DMS53 (cell line): ENCODE results near the gene GPR162.

Source experiments
- DNase-seq: peaks from one replicate; lab custom pipeline; 2025; lab: John Stamatoyannopoulos, UW

The GPR162 gene

DNA sequence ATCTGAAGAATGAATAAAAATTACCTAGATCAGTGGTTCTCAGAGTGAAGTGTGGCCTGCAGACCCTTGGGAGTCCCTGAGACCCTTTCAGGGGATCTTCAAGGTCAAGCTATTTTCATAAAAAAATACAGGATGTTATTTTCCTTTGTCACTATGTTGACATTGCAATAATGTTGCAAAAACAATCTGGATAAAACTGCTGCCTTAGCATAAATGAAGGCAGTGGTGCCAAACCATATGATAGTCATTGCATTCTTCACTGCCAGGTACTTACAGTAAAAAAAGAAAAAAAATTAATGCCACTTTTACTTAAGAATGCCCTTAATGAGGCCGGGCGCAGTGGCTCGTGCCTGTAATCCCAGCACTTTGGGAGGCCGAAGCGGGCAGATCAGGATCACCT, 34.3 kb upstream of the GPR162 start:
- no peak for DNase-seq

DNA sequence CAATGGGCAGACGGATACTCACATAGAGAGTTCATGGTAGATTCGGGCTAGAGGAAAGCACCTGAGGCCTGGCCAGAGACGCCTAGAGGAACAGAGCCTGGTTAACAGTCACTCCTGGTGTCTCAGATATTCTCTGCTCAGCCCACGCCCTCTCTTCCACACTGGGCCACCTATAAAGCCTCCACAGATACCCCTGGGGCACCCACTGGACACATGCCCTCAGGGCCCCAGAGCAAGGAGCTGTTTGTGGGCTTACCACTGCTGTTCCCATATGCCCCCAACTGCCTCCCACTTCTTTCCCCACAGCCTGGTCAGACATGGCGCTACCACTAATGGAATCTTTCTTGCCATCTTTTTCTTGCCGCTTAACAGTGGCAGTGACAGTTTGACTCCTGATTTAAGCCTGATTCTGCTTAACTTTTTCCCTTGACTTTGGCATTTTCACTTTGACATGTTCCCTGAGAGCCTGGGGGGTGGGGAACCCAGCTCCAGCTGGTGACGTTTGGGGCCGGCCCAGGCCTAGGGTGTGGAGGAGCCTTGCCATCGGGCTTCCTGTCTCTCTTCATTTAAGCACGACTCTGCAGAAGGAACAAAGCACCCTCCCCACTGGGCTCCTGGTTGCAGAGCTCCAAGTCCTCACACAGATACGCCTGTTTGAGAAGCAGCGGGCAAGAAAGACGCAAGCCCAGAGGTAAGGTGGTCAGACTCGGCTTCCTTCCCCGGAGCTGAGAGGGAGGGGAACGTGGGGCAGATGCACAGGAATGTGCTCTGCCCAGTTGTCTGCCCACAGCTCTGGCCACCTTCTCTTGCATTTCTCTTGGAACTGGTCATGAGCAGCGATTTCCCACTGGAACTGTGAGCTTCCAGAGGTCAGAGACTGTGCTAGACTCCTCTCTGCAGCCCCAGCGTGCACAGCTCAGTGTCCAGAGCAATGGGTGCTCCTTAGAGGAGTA, 32.4 kb upstream of the GPR162 start, which contains the start of gene CD4:
TSS of gene CD4 (plus strand) at position 557 of the 953 bp plus-strand sequence. CDS start 10,611 bp downstream, outside the sequence.
- DNase-seq, result no peak

DNA sequence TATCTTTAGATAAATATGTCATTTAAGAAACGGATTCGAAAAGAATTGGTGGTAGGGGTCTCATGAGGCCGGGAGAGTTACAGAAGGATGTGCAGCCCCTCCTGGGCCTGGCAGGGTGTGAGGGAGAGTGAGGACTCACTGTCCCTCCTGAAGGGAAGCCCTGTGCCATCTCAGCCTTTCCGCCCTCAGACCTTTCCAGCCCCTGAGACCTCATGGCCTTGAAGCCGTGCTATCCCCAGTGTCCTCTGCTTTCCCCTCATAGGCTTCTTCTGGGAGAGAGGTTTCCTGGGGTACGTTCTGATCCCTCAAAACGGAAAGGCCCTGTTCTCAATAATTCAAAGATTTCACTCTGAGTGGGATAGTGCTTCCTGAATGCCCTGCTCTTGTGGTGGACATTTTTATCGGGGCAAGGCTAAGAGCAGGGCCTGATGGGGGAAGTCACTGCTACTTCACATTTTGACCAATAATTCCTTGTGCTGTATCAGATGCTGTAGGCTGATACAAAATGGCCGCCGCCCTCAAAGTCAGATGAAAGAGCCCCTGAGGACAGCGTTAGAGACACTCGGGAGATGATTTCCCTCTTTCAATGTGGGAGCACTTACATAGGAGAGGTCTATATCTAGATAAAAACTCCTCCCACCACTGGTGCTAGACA, 31.0 kb upstream of the GPR162 start:
- DNase-seq, result no peak

DNA sequence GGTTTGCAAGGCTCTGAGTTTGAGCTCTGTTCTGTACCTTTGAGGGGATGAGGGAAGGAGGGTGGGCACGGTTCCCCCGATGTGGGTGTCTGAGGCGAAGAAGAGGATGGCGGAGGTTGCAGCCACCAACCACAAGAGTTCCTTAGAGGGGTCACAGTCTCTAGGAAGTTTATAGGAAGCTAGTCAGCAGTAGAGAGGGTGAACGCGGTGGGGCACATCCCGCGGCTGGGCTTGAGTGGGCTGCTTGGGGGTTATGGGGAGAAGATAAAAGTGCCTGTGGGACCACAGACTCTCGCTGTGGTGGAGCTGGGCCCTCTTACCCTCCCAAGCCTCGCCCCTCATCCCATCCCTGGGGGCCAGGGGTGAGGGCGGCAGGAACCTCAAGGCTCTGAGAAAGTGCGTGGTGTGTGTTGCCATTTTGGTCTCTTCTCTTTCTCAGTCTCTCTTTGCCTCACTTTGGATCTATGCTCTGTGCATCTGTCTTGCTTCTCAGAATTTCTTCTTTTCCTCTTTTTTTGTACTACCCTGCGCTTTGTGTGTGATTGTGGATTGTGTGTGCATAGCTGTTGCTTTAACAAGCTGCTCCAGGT, 29.6 kb upstream of the GPR162 start:
- DNase-seq, result no peak

DNA sequence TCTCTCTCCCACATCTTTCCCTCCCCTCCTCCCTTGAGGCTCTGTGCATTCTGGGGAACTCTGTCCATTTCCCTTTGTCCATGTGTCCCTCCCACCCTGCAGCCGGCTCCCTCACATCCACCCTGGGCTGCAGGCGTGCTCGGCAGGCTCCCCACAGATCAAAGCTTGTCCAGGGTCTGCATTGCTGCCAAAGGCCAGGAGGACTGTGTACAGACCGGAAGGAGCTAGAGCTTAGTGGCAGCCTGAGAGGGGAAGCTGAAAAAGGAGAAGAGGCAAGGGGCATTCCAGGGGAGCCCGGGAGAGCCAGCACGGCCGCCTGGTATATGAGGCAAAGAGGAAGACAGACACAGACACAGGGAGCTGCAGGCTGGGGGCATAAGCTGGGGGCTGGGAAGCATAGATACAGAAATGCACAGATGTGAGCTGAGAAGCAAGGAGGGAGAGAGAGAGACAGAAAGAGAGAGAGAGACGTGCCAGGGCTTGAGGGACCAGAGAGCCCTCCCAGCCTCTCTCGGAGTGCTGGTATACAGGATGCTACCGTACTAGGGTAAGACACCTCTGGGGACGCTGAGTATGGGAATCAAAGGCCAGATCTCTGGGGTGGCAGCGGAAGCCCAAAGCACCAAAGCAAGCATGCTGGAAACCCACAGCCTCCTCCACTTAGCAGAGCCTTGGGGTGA, 29.0 kb upstream of the GPR162 start:
- no peak for DNase-seq

DNA sequence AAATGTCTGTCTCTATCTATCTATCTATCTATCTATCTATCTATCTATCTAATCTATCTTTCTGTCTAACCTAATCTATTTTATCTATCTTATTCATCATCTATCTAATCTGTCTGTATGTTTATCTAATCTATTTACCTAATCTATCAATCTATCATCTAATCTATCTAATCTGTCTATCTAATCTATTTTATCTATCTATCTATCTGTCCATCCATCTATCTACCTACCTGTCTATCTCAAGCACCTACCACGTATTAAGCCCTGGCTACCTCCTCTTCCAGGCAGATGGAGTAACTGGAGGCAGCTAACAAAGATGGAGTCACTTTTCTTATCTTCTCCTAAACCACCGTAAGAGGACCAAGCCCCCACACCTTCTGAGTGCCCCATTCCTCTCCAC, 26.5 kb upstream of the GPR162 start:
- no peak for DNase-seq

DNA sequence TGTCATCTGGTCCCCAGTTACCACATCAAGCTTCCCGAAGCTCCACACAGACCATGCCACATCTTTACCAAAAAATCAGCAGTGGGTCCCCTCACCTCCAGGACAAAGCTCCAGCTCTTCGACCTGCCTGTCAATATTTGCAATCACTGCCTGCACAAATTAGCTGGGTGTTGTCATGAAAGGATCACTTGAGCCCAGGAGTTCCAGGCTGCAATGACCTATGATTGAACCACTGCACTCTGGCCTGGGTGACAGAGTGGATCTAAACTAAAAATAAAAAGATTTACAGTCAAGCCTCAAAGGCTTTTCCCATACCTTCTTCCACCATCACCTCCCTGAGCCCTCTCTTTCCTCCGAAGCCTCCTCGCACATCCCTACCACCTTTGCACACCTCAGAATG, 25.0 kb upstream of the GPR162 start:
- DNase-seq, result no peak

DNA sequence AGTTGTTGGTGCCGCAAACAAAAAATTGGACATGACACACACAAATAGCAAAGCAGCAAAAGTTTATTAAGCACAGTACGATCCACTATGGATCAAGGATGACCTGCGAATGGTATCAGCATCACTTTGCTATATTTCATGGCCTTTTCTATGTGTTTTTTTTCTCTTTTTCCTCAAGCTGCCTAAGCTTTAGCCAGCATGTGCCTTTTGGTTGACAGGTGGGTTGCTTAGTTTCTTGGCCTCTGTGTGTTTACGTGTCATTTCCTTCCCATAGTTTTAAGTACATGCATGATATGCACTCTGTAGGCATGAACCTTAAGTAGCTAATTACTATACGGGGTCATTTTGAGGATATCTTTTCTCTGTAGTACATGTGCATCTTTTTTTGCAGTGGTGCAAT, 22.5 kb upstream of the GPR162 start:
- DNase-seq, result no peak

DNA sequence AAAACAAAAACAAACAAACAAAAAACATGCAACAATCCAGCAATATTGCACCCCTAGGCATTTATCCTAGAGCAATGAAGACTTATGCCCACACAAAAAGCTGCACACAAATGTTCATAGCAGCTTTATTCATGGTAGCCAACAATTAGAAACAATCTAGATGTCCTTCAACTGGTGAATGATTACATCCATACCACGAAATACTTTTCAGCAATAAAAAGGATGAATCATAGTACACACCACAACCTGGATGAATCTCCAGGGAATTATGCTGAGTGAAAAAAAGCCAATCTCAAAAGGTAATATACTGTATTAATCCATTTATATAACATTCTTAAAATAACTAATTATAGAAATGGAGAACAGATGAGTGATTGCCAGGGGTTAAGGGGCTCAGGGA, 14.5 kb upstream of the GPR162 start:
- DNase-seq, result no peak

DNA sequence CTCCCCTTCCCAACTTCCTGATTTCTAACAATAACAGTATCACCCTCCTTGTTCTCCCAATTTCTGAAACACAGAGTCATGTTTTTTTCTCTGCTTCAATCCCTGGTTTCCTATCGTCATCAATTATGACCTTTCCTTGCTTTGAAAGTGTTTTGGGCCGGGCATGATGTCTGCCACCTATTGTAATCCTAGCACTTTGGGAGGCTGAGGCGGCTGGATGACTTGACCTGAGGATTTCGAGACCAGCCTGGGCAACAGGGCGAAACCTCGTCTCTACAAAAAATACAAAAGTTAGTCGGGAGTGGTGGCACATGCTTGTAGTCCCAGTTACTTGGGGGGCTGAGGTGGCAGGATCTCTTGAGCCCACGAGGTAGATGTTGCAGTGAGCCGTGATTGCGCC, 12.6 kb upstream of the GPR162 start:
- DNase-seq, result no peak

DNA sequence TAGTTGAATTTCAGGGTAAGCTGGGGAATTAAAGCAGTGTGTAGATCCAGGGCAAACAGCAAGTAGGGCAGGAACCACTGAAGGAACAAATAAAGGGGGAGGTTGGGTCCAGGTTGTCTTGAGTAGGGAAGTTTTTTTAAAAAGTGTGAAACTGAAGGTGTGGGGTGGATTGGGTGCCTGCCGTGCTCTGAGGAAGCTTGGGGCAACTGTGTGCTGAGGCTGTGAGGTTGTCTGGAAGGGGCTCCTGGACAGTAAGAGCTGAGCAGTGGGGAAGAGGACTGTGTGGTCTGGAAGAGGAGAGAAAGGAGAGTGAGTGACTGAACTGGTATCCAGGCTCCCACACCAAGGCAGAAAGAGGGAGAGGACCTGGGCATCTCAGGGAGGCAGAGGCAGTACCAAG, 10.9 kb upstream of the GPR162 start:
- no peak for DNase-seq

DNA sequence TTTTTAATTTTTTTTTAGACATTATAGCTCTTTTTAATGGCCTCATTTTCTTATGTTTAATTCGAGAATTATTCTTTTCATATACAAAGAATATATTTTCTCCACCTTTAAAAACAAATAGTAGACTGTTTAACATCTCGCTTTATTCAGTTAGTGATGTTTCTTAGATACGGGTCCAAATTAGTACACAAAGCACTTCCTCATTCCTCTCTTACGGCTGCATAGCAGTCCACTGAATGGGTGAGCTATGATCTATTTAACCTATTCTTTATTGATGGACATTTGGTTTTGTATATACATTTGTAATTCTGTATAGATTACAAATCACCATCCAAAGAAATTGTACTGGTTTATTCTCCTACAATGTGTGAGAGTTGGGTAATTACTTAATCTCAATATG, 8.3 kb upstream of the GPR162 start:
- no peak for DNase-seq

DNA sequence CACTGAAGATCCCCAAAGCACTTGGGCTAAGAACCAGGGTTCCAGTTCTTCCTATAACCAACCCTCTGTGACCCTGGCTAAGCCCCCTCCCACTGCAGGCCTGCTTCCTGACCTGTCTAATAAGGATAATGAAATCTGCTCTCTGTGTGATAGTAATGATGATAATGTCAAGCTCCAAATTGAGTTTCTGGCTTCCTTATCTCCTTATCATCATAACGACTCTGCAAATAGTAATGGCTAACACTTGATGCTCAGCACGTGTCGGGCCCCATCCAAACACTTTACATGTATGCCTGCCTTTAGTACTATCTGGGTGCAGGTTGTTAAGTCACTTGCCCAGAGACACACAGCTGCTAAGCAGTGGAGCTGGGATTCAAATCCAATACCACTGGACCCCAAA, 5.0 kb upstream of the GPR162 start:
- no peak for DNase-seq

DNA sequence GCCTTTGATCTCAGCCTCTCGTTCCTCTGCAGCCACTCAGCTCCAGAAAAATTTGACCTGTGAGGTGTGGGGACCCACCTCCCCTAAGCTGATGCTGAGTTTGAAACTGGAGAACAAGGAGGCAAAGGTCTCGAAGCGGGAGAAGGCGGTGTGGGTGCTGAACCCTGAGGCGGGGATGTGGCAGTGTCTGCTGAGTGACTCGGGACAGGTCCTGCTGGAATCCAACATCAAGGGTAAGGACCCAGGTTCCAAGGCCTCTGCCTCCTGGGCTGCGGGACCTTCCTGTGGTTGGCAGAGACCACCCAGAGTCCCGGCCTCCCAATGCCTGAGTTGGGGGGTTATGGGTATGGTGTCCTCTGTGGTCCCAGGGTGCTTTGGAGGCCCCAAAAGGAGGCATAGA, 4.5 kb upstream of the GPR162 start:
- no peak for DNase-seq

DNA sequence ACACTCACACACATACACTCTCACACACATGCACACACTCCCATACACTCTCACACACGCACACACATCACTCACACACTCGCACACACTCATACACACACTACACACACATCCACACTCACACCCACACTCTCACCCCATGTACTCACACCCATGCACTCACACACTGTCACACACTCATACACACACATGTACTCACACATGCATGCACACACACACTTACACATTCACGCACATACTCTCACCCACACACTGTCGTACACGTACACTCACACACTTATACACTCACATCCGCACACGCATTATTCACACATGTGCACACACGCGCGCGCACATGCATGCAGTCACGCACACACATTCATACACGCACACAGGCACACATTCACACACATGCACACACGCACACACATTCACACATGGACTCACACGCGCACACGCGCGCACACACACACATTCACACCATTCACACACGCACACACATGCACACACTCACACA, 3.9 kb upstream of the GPR162 start:
- no peak for DNase-seq

DNA sequence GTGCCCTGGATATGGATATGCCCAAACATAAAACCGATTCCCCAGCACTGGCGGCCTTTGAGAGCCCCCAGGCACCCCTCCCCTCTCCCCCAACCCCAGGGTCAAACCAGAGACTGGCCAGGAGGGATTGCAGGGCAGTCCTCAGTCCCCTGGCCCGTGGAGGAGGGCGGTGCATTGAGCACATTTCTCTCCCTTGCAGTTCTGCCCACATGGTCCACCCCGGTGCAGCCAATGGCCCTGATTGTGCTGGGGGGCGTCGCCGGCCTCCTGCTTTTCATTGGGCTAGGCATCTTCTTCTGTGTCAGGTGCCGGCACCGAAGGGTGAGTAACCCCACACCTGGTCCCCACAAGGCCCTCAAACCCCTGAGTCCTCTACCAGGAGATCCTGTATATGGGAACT, 3.4 kb upstream of the GPR162 start:
- DNase-seq, result no peak

DNA sequence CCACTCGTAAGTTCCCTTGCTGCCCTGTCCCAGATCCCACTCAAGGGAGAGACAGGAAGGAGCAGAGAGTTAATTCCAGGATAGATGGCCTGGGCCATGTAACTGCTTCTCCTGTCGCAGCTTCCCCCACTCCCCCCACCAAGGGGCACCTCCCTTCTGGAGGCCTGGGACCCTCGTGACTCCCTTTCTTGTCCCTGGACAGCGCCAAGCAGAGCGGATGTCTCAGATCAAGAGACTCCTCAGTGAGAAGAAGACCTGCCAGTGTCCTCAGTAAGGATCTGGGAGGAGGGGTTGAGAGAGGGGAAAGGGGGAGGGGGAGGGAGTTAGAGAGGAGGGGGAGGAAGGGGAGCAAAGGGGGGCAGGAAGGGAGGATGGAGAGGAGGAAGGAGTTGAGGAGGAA, 3.0 kb upstream of the GPR162 start:
- no peak for DNase-seq

DNA sequence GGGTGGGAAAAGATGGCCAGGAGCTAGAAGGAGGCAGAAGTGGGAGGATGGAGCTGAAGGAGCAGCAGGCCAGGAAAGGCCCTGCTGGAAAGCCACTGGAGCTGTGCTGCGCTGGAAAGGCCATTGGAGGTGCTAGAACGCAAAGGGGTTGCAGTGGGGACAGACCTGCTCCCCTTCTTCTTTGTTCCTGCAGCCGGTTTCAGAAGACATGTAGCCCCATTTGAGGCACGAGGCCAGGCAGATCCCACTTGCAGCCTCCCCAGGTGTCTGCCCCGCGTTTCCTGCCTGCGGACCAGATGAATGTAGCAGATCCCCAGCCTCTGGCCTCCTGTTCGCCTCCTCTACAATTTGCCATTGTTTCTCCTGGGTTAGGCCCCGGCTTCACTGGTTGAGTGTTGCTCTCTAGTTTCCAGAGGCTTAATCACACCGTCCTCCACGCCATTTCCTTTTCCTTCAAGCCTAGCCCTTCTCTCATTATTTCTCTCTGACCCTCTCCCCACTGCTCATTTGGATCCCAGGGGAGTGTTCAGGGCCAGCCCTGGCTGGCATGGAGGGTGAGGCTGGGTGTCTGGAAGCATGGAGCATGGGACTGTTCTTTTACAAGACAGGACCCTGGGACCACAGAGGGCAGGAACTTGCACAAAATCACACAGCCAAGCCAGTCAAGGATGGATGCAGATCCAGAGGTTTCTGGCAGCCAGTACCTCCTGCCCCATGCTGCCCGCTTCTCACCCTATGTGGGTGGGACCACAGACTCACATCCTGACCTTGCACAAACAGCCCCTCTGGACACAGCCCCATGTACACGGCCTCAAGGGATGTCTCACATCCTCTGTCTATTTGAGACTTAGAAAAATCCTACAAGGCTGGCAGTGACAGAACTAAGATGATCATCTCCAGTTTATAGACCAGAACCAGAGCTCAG, 2.3 kb upstream of the GPR162 start:
- DNase-seq, result no peak

DNA sequence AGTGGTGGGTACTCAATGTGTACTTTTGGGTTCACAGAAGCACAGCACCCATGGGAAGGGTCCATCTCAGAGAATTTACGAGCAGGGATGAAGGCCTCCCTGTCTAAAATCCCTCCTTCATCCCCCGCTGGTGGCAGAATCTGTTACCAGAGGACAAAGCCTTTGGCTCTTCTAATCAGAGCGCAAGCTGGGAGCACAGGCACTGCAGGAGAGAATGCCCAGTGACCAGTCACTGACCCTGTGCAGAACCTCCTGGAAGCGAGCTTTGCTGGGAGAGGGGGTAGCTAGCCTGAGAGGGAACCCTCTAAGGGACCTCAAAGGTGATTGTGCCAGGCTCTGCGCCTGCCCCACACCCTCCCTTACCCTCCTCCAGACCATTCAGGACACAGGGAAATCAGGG, 1.5 kb upstream of the GPR162 start:
- DNase-seq, result no peak

DNA sequence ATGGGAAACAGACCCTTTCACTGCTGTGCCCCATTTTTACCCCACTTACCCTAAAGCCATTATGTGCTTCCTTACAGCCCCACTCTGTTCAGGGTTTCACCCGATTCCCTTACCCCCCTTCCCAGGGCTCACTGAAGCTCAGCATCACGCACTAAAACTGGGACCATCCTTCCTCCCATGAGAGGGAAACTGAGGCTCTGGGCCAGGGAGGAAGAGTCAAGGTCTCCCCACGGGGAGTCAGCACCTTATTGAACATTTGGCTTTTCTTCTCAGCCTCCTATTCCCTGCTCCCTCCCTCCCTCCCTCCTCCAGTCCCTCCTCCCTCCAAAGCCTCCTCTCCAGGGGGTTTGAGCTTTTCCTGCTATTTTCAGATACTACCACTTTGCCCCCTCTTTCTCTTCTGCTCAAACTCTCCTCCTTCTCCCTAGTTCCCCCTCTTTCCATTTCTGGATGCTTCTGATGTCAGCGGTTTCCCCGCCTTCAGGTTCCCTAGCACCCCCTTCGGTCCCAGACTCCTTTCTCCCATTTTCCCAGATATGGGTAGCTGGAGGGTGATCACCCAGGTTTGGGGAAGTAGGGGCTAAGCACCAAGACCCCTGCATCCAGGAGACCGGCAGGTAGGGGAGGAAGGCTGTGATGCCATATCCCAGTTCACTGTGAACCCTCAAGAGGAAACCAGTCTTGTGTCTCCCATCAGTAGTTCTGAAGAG, 960 bp downstream of the GPR162 start:
- no peak for DNase-seq
